Measurements from ENCODE around the gene ESPN. TPM values are rescaled to one million over a fixed set of nuclear protein-coding genes. Genes with fewer than 3 reads are reported as not detected.

ESPN gene
- polyA plus RNA-seq, 1 donor (not counting 4 experiments of a cell fraction or from before 2014, with no cell fraction given): 0.47 TPM

DNA sequence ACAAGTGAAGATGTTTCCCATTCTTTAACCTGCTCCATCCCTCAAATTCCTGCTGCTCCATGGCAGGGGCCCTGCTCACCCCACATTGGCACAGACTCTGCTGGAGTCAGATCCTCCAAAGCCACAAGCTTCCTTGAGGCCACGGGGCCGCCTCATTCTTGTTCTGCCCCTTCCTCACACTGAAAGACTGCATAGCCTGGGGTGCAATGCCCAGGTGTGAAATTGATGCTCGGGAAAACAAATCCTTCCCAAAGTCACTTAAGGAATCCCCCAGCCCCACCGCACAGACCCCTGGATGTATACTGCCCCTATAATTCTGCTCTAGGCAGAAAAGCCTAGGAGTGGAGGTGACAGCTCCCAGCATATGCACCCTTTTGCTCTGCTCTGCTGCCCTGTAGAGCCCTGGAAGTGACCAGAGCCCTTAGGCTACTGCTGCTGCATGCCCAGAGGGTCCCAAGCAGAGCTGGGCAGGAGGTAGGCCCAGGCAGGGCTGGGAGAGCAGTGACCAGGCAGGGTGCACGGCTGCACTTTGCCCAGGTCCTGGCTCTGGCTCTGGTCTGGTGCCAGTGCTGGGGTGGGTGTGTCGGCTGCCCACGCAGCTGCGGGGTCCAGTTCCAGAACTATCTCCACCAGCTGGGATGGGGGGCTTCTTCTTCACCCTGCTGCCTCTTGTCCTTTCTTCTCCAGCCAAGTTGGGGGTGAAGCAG, 6.5 kb upstream of the ESPN start:
- FAIRE-seq (no peak), DNase-seq (ENCODE audit: low read depth, low spot score) (no peak)
- H2AFZ ChIP-seq (ENCODE audit: control insufficient read depth, low read length): no peak overlapping the region
- no peaks in the 10 kb centered on the region for H4K20me1 ChIP-seq (ENCODE audit: control insufficient read depth, extremely low read depth, insufficient read depth, low read length)
- H3K4me3 ChIP-seq (ENCODE audit: control insufficient read depth in 2 of 3, extremely low read depth in 1 of 3, insufficient read depth in 2 of 3, low read depth in 1 of 3, low read length in 3 of 3): peak overlapping the region; percentile 65 to 83 (median 68)
- H3K79me2 ChIP-seq (ENCODE audit: control insufficient read depth, insufficient read depth, low read length): peaks cover 16% of the 10 kb centered on the region
- no peak overlapping the region for H3K27ac ChIP-seq (ENCODE audit: control insufficient read depth, insufficient read depth, low read length)
- dilution Hi-C loops (cut with MboI; ENCODE audit: extremely low pct_ligation_motif_present, low sequenced_read_pairs): no loop called here
- no peak for TF ChIP-seq EZH2 (IDR thresholded peaks at IDR 0.05; ENCODE audit: low read length)
- TF ChIP-seq, protein P1, sequence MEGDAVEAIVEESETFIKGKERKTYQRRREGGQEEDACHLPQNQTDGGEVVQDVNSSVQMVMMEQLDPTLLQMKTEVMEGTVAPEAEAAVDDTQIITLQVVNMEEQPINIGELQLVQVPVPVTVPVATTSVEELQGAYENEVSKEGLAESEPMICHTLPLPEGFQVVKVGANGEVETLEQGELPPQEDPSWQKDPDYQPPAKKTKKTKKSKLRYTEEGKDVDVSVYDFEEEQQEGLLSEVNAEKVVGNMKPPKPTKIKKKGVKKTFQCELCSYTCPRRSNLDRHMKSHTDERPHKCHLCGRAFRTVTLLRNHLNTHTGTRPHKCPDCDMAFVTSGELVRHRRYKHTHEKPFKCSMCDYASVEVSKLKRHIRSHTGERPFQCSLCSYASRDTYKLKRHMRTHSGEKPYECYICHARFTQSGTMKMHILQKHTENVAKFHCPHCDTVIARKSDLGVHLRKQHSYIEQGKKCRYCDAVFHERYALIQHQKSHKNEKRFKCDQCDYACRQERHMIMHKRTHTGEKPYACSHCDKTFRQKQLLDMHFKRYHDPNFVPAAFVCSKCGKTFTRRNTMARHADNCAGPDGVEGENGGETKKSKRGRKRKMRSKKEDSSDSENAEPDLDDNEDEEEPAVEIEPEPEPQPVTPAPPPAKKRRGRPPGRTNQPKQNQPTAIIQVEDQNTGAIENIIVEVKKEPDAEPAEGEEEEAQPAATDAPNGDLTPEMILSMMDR (optimal IDR thresholded peaks at IDR 0.05 in 1 of 3, IDR thresholded peaks at IDR 0.05 in 1 of 3, conservative IDR thresholded peaks at IDR 0.05 in 1 of 3; ENCODE audit: extremely low read depth in 1 of 3, insufficient read depth in 2 of 3, low read length in 3 of 3): no peak
- peaks cover 66% of the 10 kb centered on the region for H3K4me1 ChIP-seq (ENCODE audit: control insufficient read depth, extremely low read depth, insufficient read depth, low read length)
- peak overlapping the region; percentile 75 for H3K9ac ChIP-seq (ENCODE audit: control insufficient read depth, extremely low read depth, insufficient read depth, low read length)
- peak overlapping the region; percentile 83 for H3K4me2 ChIP-seq (ENCODE audit: control insufficient read depth, extremely low read depth, insufficient read depth, low read depth, low read length)
- no peaks in the 10 kb centered on the region for H3K9me3 ChIP-seq (ENCODE audit: control insufficient read depth, low read depth, low read length)
- H3K9me1 ChIP-seq (ENCODE audit: control insufficient read depth, extremely low read depth, insufficient read depth, low read length): no peaks in the 10 kb centered on the region
- H3K36me3 ChIP-seq (ENCODE audit: control insufficient read depth in 2 of 2, extremely low read depth in 1 of 2, insufficient read depth in 2 of 2, low read length in 2 of 2): no peaks in the 10 kb centered on the region
- no peaks in the 10 kb centered on the region for H3K27me3 ChIP-seq (ENCODE audit: control insufficient read depth, extremely low read depth, insufficient read depth, low read length)

DNA sequence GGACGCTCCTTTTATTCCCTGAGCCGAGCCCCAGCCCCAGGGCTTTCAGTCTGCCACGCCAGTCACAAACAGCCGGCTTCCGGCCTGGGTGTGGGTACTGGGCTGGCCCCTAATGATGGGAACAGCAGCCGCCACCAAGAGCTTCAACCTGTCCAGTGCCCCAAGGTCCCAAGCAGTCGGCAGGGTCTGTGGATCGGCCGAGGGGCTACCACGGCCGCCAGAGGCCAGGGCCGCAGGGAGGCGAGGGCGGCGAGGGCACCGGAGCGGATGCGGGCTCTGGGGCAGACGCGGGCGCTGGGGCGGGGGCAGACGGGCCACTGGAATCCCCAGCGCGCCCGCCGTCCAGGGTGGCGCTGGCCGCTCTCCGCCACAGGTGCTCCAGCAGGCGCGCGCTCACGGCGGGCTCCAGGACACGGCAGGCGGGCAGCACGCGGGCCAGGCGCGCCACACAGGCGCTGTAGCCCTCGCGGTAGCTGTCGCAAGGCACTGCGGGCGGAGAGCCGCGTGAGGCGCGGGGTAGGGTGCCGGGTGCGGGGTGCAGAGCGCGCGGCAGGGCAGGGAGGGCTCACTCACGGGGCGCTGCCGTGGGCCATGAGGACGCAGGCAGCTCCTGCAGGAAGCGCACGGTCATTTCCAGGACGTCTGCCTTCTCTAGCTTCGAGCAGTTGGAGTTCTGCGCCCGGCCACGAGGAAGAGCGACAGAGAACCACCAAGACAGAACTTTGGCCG, 5.7 kb upstream of the ESPN start:
- Histone ChIP-seq H3K79me2 (ENCODE audit: control insufficient read depth, insufficient read depth, low read length) (peaks cover 16% of the 10 kb centered on the region), H3K9me1 (ENCODE audit: control insufficient read depth, extremely low read depth, insufficient read depth, low read length) (no peaks in the 10 kb centered on the region), H3K27ac (ENCODE audit: control insufficient read depth, insufficient read depth, low read length) (peak overlapping the region; percentile 36), H3K4me3 (ENCODE audit: control insufficient read depth in 2 of 3, extremely low read depth in 1 of 3, insufficient read depth in 2 of 3, low read depth in 1 of 3, low read length in 3 of 3) (peak overlapping the region; percentile 65 to 83 (median 68)), H4K20me1 (ENCODE audit: control insufficient read depth, extremely low read depth, insufficient read depth, low read length) (no peaks in the 10 kb centered on the region), H3K27me3 (ENCODE audit: control insufficient read depth, extremely low read depth, insufficient read depth, low read length) (peaks cover 3% of the 10 kb centered on the region), H3K9ac (ENCODE audit: control insufficient read depth, extremely low read depth, insufficient read depth, low read length) (peak overlapping the region; percentile 75), H3K4me1 (ENCODE audit: control insufficient read depth, extremely low read depth, insufficient read depth, low read length) (peaks cover 72% of the 10 kb centered on the region), H3K4me2 (ENCODE audit: control insufficient read depth, extremely low read depth, insufficient read depth, low read depth, low read length) (peak overlapping the region; percentile 83), H2AFZ (ENCODE audit: control insufficient read depth, low read length) (no peak overlapping the region), H3K36me3 (ENCODE audit: control insufficient read depth in 2 of 2, extremely low read depth in 1 of 2, insufficient read depth in 2 of 2, low read length in 2 of 2) (no peaks in the 10 kb centered on the region), H3K9me3 (ENCODE audit: control insufficient read depth, low read depth, low read length) (no peaks in the 10 kb centered on the region)
- DNase-seq (ENCODE audit: low read depth, low spot score): no peak
- no peak for FAIRE-seq
- dilution Hi-C loops (cut with MboI; ENCODE audit: extremely low pct_ligation_motif_present, low sequenced_read_pairs): no loop called here
- TF ChIP-seq, protein P1 (optimal IDR thresholded peaks at IDR 0.05 in 1 of 3, IDR thresholded peaks at IDR 0.05 in 1 of 3, conservative IDR thresholded peaks at IDR 0.05 in 1 of 3; ENCODE audit: extremely low read depth in 1 of 3, insufficient read depth in 2 of 3, low read length in 3 of 3): no peak
- no peak for TF ChIP-seq EZH2 (IDR thresholded peaks at IDR 0.05; ENCODE audit: low read length)
